AG09309 (cell line): Measurements from ENCODE around the gene GALNT16.

ENCODE experiments used
- DNase-seq: peaks from one replicate; pipeline ENCODE4 v3.0.0-alpha.2; 2010; ENCODE audit warnings: low read depth
- H3K4me3 ChIP-seq: 2 replicates; pipeline ENCODE4 v1.5.1; 2011; ENCODE audit warnings: mild to moderate bottlenecking, low read depth, low read length, moderate library complexity; ENCODE audit not compliant: control insufficient read depth
- CTCF ChIP-seq: IDR thresholded peaks from 2 replicates; pipeline ENCODE4 v1.5.1; 2011; ENCODE audit warnings: mild to moderate bottlenecking, low read depth, low read length, inconsistent platforms; ENCODE audit not compliant: insufficient read depth, control insufficient read depth; ENCODE audit errors: missing control alignments

GALNT16 gene

GRCh38 chr14:69364378-69364777 is 104.4 kb downstream of the GALNT16 start:
- H3K4me3 ChIP-seq = no peak overlapping the region
- no peak for DNase-seq
- TF ChIP-seq CTCF = no peak

GRCh38 chr14:69366069-69366468 is 106.1 kb downstream of the GALNT16 start:
- TF ChIP-seq CTCF = no peak
- H3K4me3 ChIP-seq = no peak overlapping the region
- DNase-seq = no peak

GRCh38 chr14:69366761-69367160 is 106.8 kb downstream of the GALNT16 start:
- no peak overlapping the region for H3K4me3 ChIP-seq
- no peak for DNase-seq
- no peak for TF ChIP-seq CTCF

- no peak overlapping the region for H3K4me3 ChIP-seq
- DNase-seq = no peak
- no peak for TF ChIP-seq CTCF
These were observed 108.4 kb downstream of the GALNT16 start for GRCh38 chr14:69368381-69368780.

GRCh38 chr14:69370061-69370460 is 110.1 kb downstream of the GALNT16 start:
- DNase-seq = no peak
- TF ChIP-seq CTCF = no peak

GRCh38 chr14:69372146-69372545 is 112.2 kb downstream of the GALNT16 start:
- no peak for DNase-seq
- H3K4me3 ChIP-seq = no peak overlapping the region
- no peak for TF ChIP-seq CTCF

More at GRCh38 chr14:69370061-69370460, 110.1 kb downstream of the GALNT16 start:
- H3K4me3 ChIP-seq = no peak overlapping the region

GRCh38 chr14:69373104-69373503 is 113.1 kb downstream of the GALNT16 start:
- DNase-seq = no peak
- no peak for TF ChIP-seq CTCF
- H3K4me3 ChIP-seq = no peak overlapping the region
